ENCODE results near the gene TUBB.

TUBB gene

DNA sequence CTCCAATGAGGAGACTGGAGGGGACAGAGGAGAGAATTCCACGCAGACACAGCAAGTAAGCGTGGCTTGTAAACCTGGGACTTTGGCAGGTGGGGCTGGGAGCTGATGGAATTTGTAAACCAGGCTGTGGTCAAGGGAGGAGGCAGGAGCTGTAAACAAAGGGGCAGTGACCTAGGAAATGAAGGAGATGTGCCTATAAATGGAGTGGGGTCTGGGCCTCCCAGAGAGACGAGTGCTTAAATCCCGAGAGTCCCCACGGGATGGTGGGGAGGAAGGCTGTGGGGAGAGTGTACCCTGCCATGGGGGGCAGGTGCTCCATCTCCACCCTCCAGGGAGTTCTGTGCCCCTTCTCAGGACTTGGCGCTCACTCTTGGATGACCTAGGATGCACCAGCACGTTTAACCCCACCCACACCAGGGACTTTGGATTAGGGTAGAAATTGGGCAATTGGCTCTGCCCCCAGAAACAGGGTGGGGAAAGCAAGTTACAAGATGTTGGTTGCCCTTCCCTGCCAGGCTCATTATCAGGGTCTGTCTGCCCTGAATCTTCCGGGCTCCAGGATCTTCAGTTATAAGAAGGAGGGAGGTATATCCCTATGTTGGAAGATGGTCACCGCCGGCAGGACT, 43.4 kb upstream of the TUBB start:
- Histone ChIP-seq H3K4me3 (ENCODE audit: insufficient read depth in 1 of 2, low read depth in 1 of 2, low read length in 2 of 2) (no peak overlapping the region), H3K23ac (ENCODE audit: low read length in 2 of 2) (no peak overlapping the region), H3K27ac (ENCODE audit: low read length, poor library complexity, severe bottlenecking) (no peak overlapping the region), H2AK5ac (ENCODE audit: low read length, severe bottlenecking) (no peak overlapping the region), H2AFZ (ENCODE audit: low read depth, low read length) (no peak overlapping the region), H3K4ac (ENCODE audit: low read depth in 1 of 2, low read length in 2 of 2) (no peak overlapping the region), H3K79me1 (replicated peaks; ENCODE audit: low read length, poor library complexity, severe bottlenecking) (peaks cover 3% of the 10 kb centered on the region), H4K8ac (ENCODE audit: low read length) (no peak overlapping the region), H2BK120ac (ENCODE audit: low read depth, low read length) (no peak overlapping the region), H4K91ac (ENCODE audit: low read length) (peak overlapping the region; percentile 52), H3K9me3 (ENCODE audit: control insufficient read depth, low read length) (no peaks in the 10 kb centered on the region), H3K27me3 (ENCODE audit: control insufficient read depth in 1 of 2, insufficient read depth in 1 of 2, low read length in 2 of 2) (no peaks in the 10 kb centered on the region), H3K14ac (ENCODE audit: low read length in 2 of 2) (no peak overlapping the region), H3K36me3 (ENCODE audit: control insufficient read depth in 1 of 2, insufficient read depth in 2 of 2, low read depth in 1 of 2, low read length in 2 of 2) (peaks cover 41 to 44% of the 10 kb centered on the region in 2 experiments), H3K18ac (ENCODE audit: low read depth in 1 of 2, low read length in 2 of 2) (no peak overlapping the region), H3K4me1 (ENCODE audit: control insufficient read depth, insufficient read depth, low read depth, low read length) (peaks cover 23% of the 10 kb centered on the region), H3K4me2 (ENCODE audit: low read length, poor library complexity, severe bottlenecking) (no peak overlapping the region), H2BK12ac (ENCODE audit: low read length in 2 of 2) (peak overlapping the region in 1 of 2 experiments; percentile 19), H2BK5ac (ENCODE audit: low read depth, low read length, poor library complexity, severe bottlenecking) (no peak overlapping the region), H3K9ac (ENCODE audit: low read length) (no peak overlapping the region), H2BK15ac (ENCODE audit: low read depth, poor library complexity, severe bottlenecking) (no peak overlapping the region)
- WGBS: 92% methylated on average over 8 of the region's 10 CpGs
- no peak for DNase-seq

- H3K4me3 ChIP-seq (ENCODE audit: insufficient read depth in 1 of 2, low read depth in 1 of 2, low read length in 2 of 2): peak overlapping the region; percentile 14 to 70
Observed at GRCh38 chr6:30678964-30679726, 41.0 kb upstream of the TUBB start.

GRCh38 chr6:30679765-30680535, 40.2 kb upstream of the TUBB start:
- H3K36me3 ChIP-seq (ENCODE audit: control insufficient read depth in 1 of 2, insufficient read depth in 2 of 2, low read depth in 1 of 2, low read length in 2 of 2): peaks cover 56% of the 10 kb centered on the region in 2 experiments
- H3K23ac ChIP-seq (ENCODE audit: low read length in 2 of 2): no peak overlapping the region
- peaks cover 21% of the 10 kb centered on the region for H3K4me1 ChIP-seq (ENCODE audit: control insufficient read depth, insufficient read depth, low read depth, low read length)
- no peak overlapping the region for H2BK12ac ChIP-seq (ENCODE audit: low read length in 2 of 2)
- H3K4me2 ChIP-seq (ENCODE audit: low read length, poor library complexity, severe bottlenecking): peak overlapping the region; percentile 61
- H3K79me1 ChIP-seq (replicated peaks; ENCODE audit: low read length, poor library complexity, severe bottlenecking): peaks cover 3% of the 10 kb centered on the region
- no peak overlapping the region for H2BK5ac ChIP-seq (ENCODE audit: low read depth, low read length, poor library complexity, severe bottlenecking)
- no peak overlapping the region for H4K91ac ChIP-seq (ENCODE audit: low read length)
- no peak overlapping the region for H2BK120ac ChIP-seq (ENCODE audit: low read depth, low read length)
- H3K18ac ChIP-seq (ENCODE audit: low read depth in 1 of 2, low read length in 2 of 2): no peak overlapping the region
- no peak overlapping the region for H2AFZ ChIP-seq (ENCODE audit: low read depth, low read length)
- H3K4me3 ChIP-seq (ENCODE audit: insufficient read depth in 1 of 2, low read depth in 1 of 2, low read length in 2 of 2): peak overlapping the region in 1 of 2 experiments; percentile 70
- H3K27me3 ChIP-seq (ENCODE audit: control insufficient read depth in 1 of 2, insufficient read depth in 1 of 2, low read length in 2 of 2): no peaks in the 10 kb centered on the region
- H3K9me3 ChIP-seq (ENCODE audit: control insufficient read depth, low read length): no peaks in the 10 kb centered on the region
- 74% methylated on average over 5 of the region's 7 CpGs for WGBS
- H2AK5ac ChIP-seq (ENCODE audit: low read length, severe bottlenecking): no peak overlapping the region
- peak overlapping the region; percentile 54 for H3K27ac ChIP-seq (ENCODE audit: low read length, poor library complexity, severe bottlenecking)
- no peak for DNase-seq
- no peak overlapping the region for H4K8ac ChIP-seq (ENCODE audit: low read length)
- H3K9ac ChIP-seq (ENCODE audit: low read length): peak overlapping the region; percentile 83
- H2BK15ac ChIP-seq (ENCODE audit: low read depth, poor library complexity, severe bottlenecking): peak overlapping the region; percentile 8
- no peak overlapping the region for H3K14ac ChIP-seq (ENCODE audit: low read length in 2 of 2)
- no peak overlapping the region for H3K4ac ChIP-seq (ENCODE audit: low read depth in 1 of 2, low read length in 2 of 2)

More at GRCh38 chr6:30678964-30679726, 41.0 kb upstream of the TUBB start:
- Histone ChIP-seq H3K18ac (ENCODE audit: low read depth in 1 of 2, low read length in 2 of 2) (no peak overlapping the region), H2BK5ac (ENCODE audit: low read depth, low read length, poor library complexity, severe bottlenecking) (no peak overlapping the region), H3K36me3 (ENCODE audit: control insufficient read depth in 1 of 2, insufficient read depth in 2 of 2, low read depth in 1 of 2, low read length in 2 of 2) (peaks cover 51 to 53% of the 10 kb centered on the region in 2 experiments), H2BK15ac (ENCODE audit: low read depth, poor library complexity, severe bottlenecking) (no peak overlapping the region), H2BK120ac (ENCODE audit: low read depth, low read length) (no peak overlapping the region), H3K4ac (ENCODE audit: low read depth in 1 of 2, low read length in 2 of 2) (no peak overlapping the region), H3K79me1 (replicated peaks; ENCODE audit: low read length, poor library complexity, severe bottlenecking) (peaks cover 3% of the 10 kb centered on the region), H3K9ac (ENCODE audit: low read length) (peak overlapping the region; percentile 83), H3K23ac (ENCODE audit: low read length in 2 of 2) (no peak overlapping the region), H3K27ac (ENCODE audit: low read length, poor library complexity, severe bottlenecking) (peak overlapping the region; percentile 54), H2AK5ac (ENCODE audit: low read length, severe bottlenecking) (no peak overlapping the region), H3K14ac (ENCODE audit: low read length in 2 of 2) (no peak overlapping the region), H3K4me1 (ENCODE audit: control insufficient read depth, insufficient read depth, low read depth, low read length) (peaks cover 21% of the 10 kb centered on the region), H4K91ac (ENCODE audit: low read length) (no peak overlapping the region), H2BK12ac (ENCODE audit: low read length in 2 of 2) (no peak overlapping the region), H2AFZ (ENCODE audit: low read depth, low read length) (no peak overlapping the region), H4K8ac (ENCODE audit: low read length) (no peak overlapping the region), H3K4me2 (ENCODE audit: low read length, poor library complexity, severe bottlenecking) (peak overlapping the region; percentile 61), H3K9me3 (ENCODE audit: control insufficient read depth, low read length) (no peaks in the 10 kb centered on the region), H3K27me3 (ENCODE audit: control insufficient read depth in 1 of 2, insufficient read depth in 1 of 2, low read length in 2 of 2) (no peaks in the 10 kb centered on the region)
- peak; percentile 81 for DNase-seq
- 16% methylated on average over 25 of the region's 31 CpGs for WGBS

- H3K4ac ChIP-seq (ENCODE audit: low read depth in 1 of 2, low read length in 2 of 2): no peak overlapping the region
- H3K4me1 ChIP-seq (ENCODE audit: control insufficient read depth, insufficient read depth, low read depth, low read length): peaks cover 23% of the 10 kb centered on the region
- H3K4me2 ChIP-seq (ENCODE audit: low read length, poor library complexity, severe bottlenecking): peak overlapping the region; percentile 91
- no peak overlapping the region for H3K14ac ChIP-seq (ENCODE audit: low read length in 2 of 2)
- no peak overlapping the region for H2AFZ ChIP-seq (ENCODE audit: low read depth, low read length)
- no peaks in the 10 kb centered on the region for H3K79me1 ChIP-seq (replicated peaks; ENCODE audit: low read length, poor library complexity, severe bottlenecking)
- H3K23ac ChIP-seq (ENCODE audit: low read length in 2 of 2): no peak overlapping the region
- H2BK15ac ChIP-seq (ENCODE audit: low read depth, poor library complexity, severe bottlenecking): no peak overlapping the region
- no peaks in the 10 kb centered on the region for H3K9me3 ChIP-seq (ENCODE audit: control insufficient read depth, low read length)
- no peak for DNase-seq
- H3K9ac ChIP-seq (ENCODE audit: low read length): peak overlapping the region; percentile 95
- H3K18ac ChIP-seq (ENCODE audit: low read depth in 1 of 2, low read length in 2 of 2): peak overlapping the region in 1 of 2 experiments; percentile 42
- peak overlapping the region in 1 of 2 experiments; percentile 93 for H3K4me3 ChIP-seq (ENCODE audit: insufficient read depth in 1 of 2, low read depth in 1 of 2, low read length in 2 of 2)
- peaks cover 49 to 52% of the 10 kb centered on the region in 2 experiments for H3K36me3 ChIP-seq (ENCODE audit: control insufficient read depth in 1 of 2, insufficient read depth in 2 of 2, low read depth in 1 of 2, low read length in 2 of 2)
- no peaks in the 10 kb centered on the region for H3K27me3 ChIP-seq (ENCODE audit: control insufficient read depth in 1 of 2, insufficient read depth in 1 of 2, low read length in 2 of 2)
- H4K8ac ChIP-seq (ENCODE audit: low read length): no peak overlapping the region
- no peak overlapping the region for H2BK120ac ChIP-seq (ENCODE audit: low read depth, low read length)
- H4K91ac ChIP-seq (ENCODE audit: low read length): no peak overlapping the region
- 37% methylated on average over 4 of the region's 4 CpGs for WGBS
- H2BK12ac ChIP-seq (ENCODE audit: low read length in 2 of 2): no peak overlapping the region
- no peak overlapping the region for H2BK5ac ChIP-seq (ENCODE audit: low read depth, low read length, poor library complexity, severe bottlenecking)
- no peak overlapping the region for H2AK5ac ChIP-seq (ENCODE audit: low read length, severe bottlenecking)
- H3K27ac ChIP-seq (ENCODE audit: low read length, poor library complexity, severe bottlenecking): peak overlapping the region; percentile 98
Observed at GRCh38 chr6:30681766-30682142, 38.4 kb upstream of the TUBB start.

Data from mesenchymal stem cell (in vitro differentiated cells and primary cell).